GM10248 (cell line): ENCODE data around the gene AFDN.

Experiments used
- CTCF ChIA-PET: fragments of 300-600 bp; sonication (Branson Sonifier 250); formaldehyde crosslinking; extraction: SDS; loops from one replicate; lab custom pipeline; 2021; ENCODE audit warnings: antibody characterized with exemption; lab: Yijun Ruan, JAX
- POLR2A ChIA-PET: fragments of 350-650 bp; sonication (Branson Sonifier 250); formaldehyde crosslinking; extraction: SDS; loops from one replicate; lab custom pipeline; 2020; ENCODE audit warnings: antibody characterized with exemption; lab: Yijun Ruan, JAX
- DNase-seq: peaks from one replicate; pipeline ENCODE4 v3.0.0; 2012; ENCODE audit errors: extremely low spot score
- CTCF ChIP-seq: IDR thresholded peaks from 2 replicates; pipeline ENCODE4 v1.5.1; 2012; ENCODE audit warnings: mild to moderate bottlenecking, low read depth; ENCODE audit errors: extremely low read depth, missing control alignments, control extremely low read depth

Gene AFDN

GRCh38 chr6:168020242-168020641, 193.5 kb downstream of the AFDN start:
- CTCF ChIA-PET = interaction anchor here (0.7 kb wide), 1 partner anchor 11 kb away, joined by 4 read pairs; no protein-coding TSS in a partner anchor
- DNase-seq = no peak
- TF ChIP-seq CTCF = no peak
- POLR2A ChIA-PET = no interaction called here

- DNase-seq = no peak
- POLR2A ChIA-PET = no interaction called here
- CTCF ChIA-PET = no interaction called here
- no peak for TF ChIP-seq CTCF
Measured at GRCh38 chr6:168021581-168021980, 194.9 kb downstream of the AFDN start.
